Hepatocyte (in vitro differentiated cells): ENCODE measurements around the gene AKT1. TPM values are rescaled to one million over a fixed set of nuclear protein-coding genes. Genes with fewer than 3 reads are reported as not detected.

Experiments used
- DNase-seq: peaks from one replicate; pipeline ENCODE4 v3.0.0-alpha.2; 2016; ENCODE audit warnings: low spot score
- H2AFZ ChIP-seq: fragments of 200-600 bp; sonication (generic); 2 replicates; pipeline ENCODE4 v1.6.0; 2016; ENCODE audit warnings: antibody characterized with exemption, mild to moderate bottlenecking
- H3K27ac ChIP-seq: fragments of 200-600 bp; sonication (generic); 2 replicates; pipeline ENCODE4 v1.5.1; 2016; ENCODE audit warnings: mild to moderate bottlenecking
- H3K27me3 ChIP-seq: fragments of 200-600 bp; sonication (generic); 2 replicates; pipeline ENCODE4 v1.6.1; 2016
- H3K36me3 ChIP-seq: fragments of 200-600 bp; sonication (generic); replicated peaks from 2 replicates; pipeline ENCODE4 v1.5.1; 2016; ENCODE audit warnings: low read depth; ENCODE audit not compliant: insufficient read depth
- H3K4me1 ChIP-seq: fragments of 200-600 bp; sonication (generic); 2 replicates; pipeline ENCODE4 v1.5.1; 2016; ENCODE audit warnings: mild to moderate bottlenecking, moderate library complexity; ENCODE audit not compliant: insufficient read depth
- H3K4me2 ChIP-seq: fragments of 200-600 bp; sonication (generic); 2 replicates; pipeline ENCODE4 v1.6.0; 2016
- H3K4me3 ChIP-seq: fragments of 200-600 bp; sonication (generic); 2 replicates; pipeline ENCODE4 v1.5.1; 2016; ENCODE audit warnings: mild to moderate bottlenecking
- H3K79me2 ChIP-seq: fragments of 200-600 bp; sonication (generic); 2 replicates; pipeline ENCODE4 v1.6.0; 2017; ENCODE audit warnings: mild to moderate bottlenecking
- H3K9me2 ChIP-seq: fragments of 200-600 bp; sonication (generic); replicated peaks from 2 replicates; pipeline ENCODE4 v1.6.0; 2017; ENCODE audit warnings: mild to moderate bottlenecking; ENCODE audit not compliant: insufficient read depth
- H3K9me3 ChIP-seq: fragments of 200-600 bp; sonication (generic); 2 replicates; pipeline ENCODE4 v1.5.1; 2016; ENCODE audit warnings: low read depth, mild to moderate bottlenecking
- H4K20me1 ChIP-seq: fragments of 200-600 bp; sonication (generic); 2 replicates; pipeline ENCODE4 v1.6.0; 2016; ENCODE audit warnings: mild to moderate bottlenecking; ENCODE audit not compliant: insufficient read depth, poor library complexity, severe bottlenecking
- EZH2 ChIP-seq: fragments of 200-600 bp; sonication (generic); IDR thresholded peaks from 2 replicates; pipeline ENCODE4 v1.6.1; 2016; ENCODE audit warnings: antibody characterized with exemption, mild to moderate bottlenecking, borderline replicate concordance
- EZH2phosphoT487 ChIP-seq: fragments of 200-600 bp; sonication (generic); IDR thresholded peaks from one replicate; pipeline ENCODE4 v1.6.1; 2018; ENCODE audit warnings: antibody characterized with exemption, mild to moderate bottlenecking, low read depth, moderate library complexity; ENCODE audit not compliant: unreplicated experiment, severe bottlenecking
- WGBS: methylation state at CpG from one replicate; pipeline ENCODE4 v1.1.6; 2016; ENCODE audit warnings: low lambda C conversion rate; ENCODE audit errors: missing lambda C conversion rate; 5-methylcytosine and 5-hydroxymethylcytosine counted together
- polyA plus RNA-seq: library from polyadenylated mRNA; unstranded; fragments of >200 nt; fragmentation: Nextera tagmentation; extraction: Ambion mirVana; gene quantifications from 2 replicates; pipeline ENCODE4 v1.2.1, GENCODE V29; 2016
- total RNA-seq: library from RNA; depleted of rRNA; stranded (reverse); fragments of >200 nt; gene quantifications from 2 replicates; pipeline ENCODE4 v1.2.3, GENCODE V29; 2014
- TF ChIP-seq, protein P1 (sequence below): fragments of 200-600 bp; sonication (generic); IDR thresholded peaks from 2 replicates; pipeline ENCODE4 v1.5.1; 2016; ENCODE audit warnings: antibody characterized with exemption, mild to moderate bottlenecking; ENCODE audit not compliant: poor library complexity

The AKT1 gene
- total and polyA plus RNA-seq, 2 experiments from 2014 or later, result 124 to 159 TPM

- Histone ChIP-seq H3K27me3 (no peaks in the 10 kb centered on the region), H3K4me2 (no peak overlapping the region), H3K4me3 (no peak overlapping the region), H3K4me1 (no peaks in the 10 kb centered on the region), H4K20me1 (peaks cover 46% of the 10 kb centered on the region), H3K36me3 (no peaks in the 10 kb centered on the region), H3K27ac (no peak overlapping the region), H2AFZ (no peak overlapping the region), H3K9me2 (no peaks in the 10 kb centered on the region), H3K79me2 (peaks cover 47% of the 10 kb centered on the region), H3K9me3 (no peaks in the 10 kb centered on the region)
- TF ChIP-seq, protein P1, sequence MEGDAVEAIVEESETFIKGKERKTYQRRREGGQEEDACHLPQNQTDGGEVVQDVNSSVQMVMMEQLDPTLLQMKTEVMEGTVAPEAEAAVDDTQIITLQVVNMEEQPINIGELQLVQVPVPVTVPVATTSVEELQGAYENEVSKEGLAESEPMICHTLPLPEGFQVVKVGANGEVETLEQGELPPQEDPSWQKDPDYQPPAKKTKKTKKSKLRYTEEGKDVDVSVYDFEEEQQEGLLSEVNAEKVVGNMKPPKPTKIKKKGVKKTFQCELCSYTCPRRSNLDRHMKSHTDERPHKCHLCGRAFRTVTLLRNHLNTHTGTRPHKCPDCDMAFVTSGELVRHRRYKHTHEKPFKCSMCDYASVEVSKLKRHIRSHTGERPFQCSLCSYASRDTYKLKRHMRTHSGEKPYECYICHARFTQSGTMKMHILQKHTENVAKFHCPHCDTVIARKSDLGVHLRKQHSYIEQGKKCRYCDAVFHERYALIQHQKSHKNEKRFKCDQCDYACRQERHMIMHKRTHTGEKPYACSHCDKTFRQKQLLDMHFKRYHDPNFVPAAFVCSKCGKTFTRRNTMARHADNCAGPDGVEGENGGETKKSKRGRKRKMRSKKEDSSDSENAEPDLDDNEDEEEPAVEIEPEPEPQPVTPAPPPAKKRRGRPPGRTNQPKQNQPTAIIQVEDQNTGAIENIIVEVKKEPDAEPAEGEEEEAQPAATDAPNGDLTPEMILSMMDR, result no peak
- no peak for TF ChIP-seq EZH2phosphoT487
- TF ChIP-seq EZH2, result no peak
- WGBS, result 90% methylated on average over 32 of the region's 36 CpGs
- no peak for DNase-seq
Observed at GRCh38 chr14:104784846-104785707, 10.5 kb downstream of the AKT1 start.

GRCh38 chr14:104784218-104784568 lies 11.4 kb downstream of the AKT1 start:
- WGBS, result 95% methylated on average over 9 of the region's 9 CpGs
- Histone ChIP-seq H4K20me1 (peaks cover 38% of the 10 kb centered on the region), H2AFZ (no peak overlapping the region), H3K4me1 (no peaks in the 10 kb centered on the region), H3K79me2 (peaks cover 38% of the 10 kb centered on the region), H3K27me3 (no peaks in the 10 kb centered on the region), H3K4me3 (no peak overlapping the region), H3K9me3 (no peaks in the 10 kb centered on the region), H3K9me2 (no peaks in the 10 kb centered on the region), H3K27ac (no peak overlapping the region), H3K4me2 (no peak overlapping the region), H3K36me3 (no peaks in the 10 kb centered on the region)
- DNase-seq, result no peak
- TF ChIP-seq EZH2, result no peak
- no peak for TF ChIP-seq EZH2phosphoT487
- TF ChIP-seq, protein P1, result no peak

GRCh38 chr14:104783484-104784217 lies 11.9 kb downstream of the AKT1 start:
- Histone ChIP-seq H4K20me1 (peaks cover 33% of the 10 kb centered on the region), H3K9me3 (no peaks in the 10 kb centered on the region), H3K4me1 (no peaks in the 10 kb centered on the region), H3K4me2 (no peak overlapping the region), H3K4me3 (no peak overlapping the region), H2AFZ (no peak overlapping the region), H3K79me2 (peaks cover 33% of the 10 kb centered on the region), H3K36me3 (no peaks in the 10 kb centered on the region), H3K27me3 (no peaks in the 10 kb centered on the region), H3K27ac (no peak overlapping the region), H3K9me2 (no peaks in the 10 kb centered on the region)
- TF ChIP-seq EZH2, result no peak
- TF ChIP-seq, protein P1, result no peak
- TF ChIP-seq EZH2phosphoT487, result no peak
- no peak for DNase-seq
- 96% methylated on average over 16 of the region's 16 CpGs for WGBS
